HL-60/S4 treated with phorbol 12-myristate 13-acetate at 8.2 ng/mL for 4 days and 3 days (cell line): Measurements from ENCODE around the gene SYT1.
"Not testable (repeated sequence)": the region's sequence is repeated elsewhere in the genome, so short reads cannot be mapped to it uniquely, and the experiment has no call there.

ENCODE experiments used
- in situ Hi-C: fragments of 300-500 bp; cut with MboI; formaldehyde crosslinking; loops from 2 replicates; pipeline ENCODE4 v1.15.0; 2022; ENCODE audit warnings: low sequenced_read_pairs

Gene SYT1

GRCh38 chr12:79424109-79424721, 559.6 kb downstream of the SYT1 start:
- in situ Hi-C loops: no loop called here

- in situ Hi-C loops: no loop called here
Measured at GRCh38 chr12:79426121-79426520, 561.5 kb downstream of the SYT1 start.

- in situ Hi-C loops: not testable (repeated sequence)
Measured at GRCh38 chr12:79426744-79427143, 562.2 kb downstream of the SYT1 start.

- in situ Hi-C loops: no loop called here
Measured at GRCh38 chr12:79433465-79434072, 569.0 kb downstream of the SYT1 start.

GRCh38 chr12:79434561-79434960, 570.0 kb downstream of the SYT1 start:
- in situ Hi-C loops: no loop called here

- in situ Hi-C loops: no loop called here
Measured at GRCh38 chr12:79435742-79436141, 571.2 kb downstream of the SYT1 start.

GRCh38 chr12:79438480-79439174, 574.1 kb downstream of the SYT1 start:
- in situ Hi-C loops: no loop called here

- in situ Hi-C loops: no loop called here
Measured at GRCh38 chr12:79439175-79439825, 574.7 kb downstream of the SYT1 start.

- in situ Hi-C loops: no loop called here
Measured at GRCh38 chr12:79441534-79441933, 577.0 kb downstream of the SYT1 start.

- in situ Hi-C loops: no loop called here
Measured at GRCh38 chr12:79442396-79442795, 577.8 kb downstream of the SYT1 start.

GRCh38 chr12:79444089-79444488, 579.5 kb downstream of the SYT1 start:
- in situ Hi-C loops: no loop called here

- in situ Hi-C loops: no loop called here
Measured at GRCh38 chr12:79448816-79449215, 584.2 kb downstream of the SYT1 start.

GRCh38 chr12:79451365-79451764, 586.8 kb downstream of the SYT1 start:
- in situ Hi-C loops: no loop called here

- in situ Hi-C loops: no loop called here
Measured at GRCh38 chr12:79451978-79452377, 587.4 kb downstream of the SYT1 start.

GRCh38 chr12:79452906-79453305, 588.3 kb downstream of the SYT1 start:
- in situ Hi-C loops: no loop called here

- in situ Hi-C loops: no loop called here
Measured at GRCh38 chr12:79453820-79454219, 589.2 kb downstream of the SYT1 start.

- in situ Hi-C loops: no loop called here
Measured at GRCh38 chr12:79454338-79454843, 589.8 kb downstream of the SYT1 start.

- in situ Hi-C loops: no loop called here
Measured at GRCh38 chr12:79455286-79455685, 590.7 kb downstream of the SYT1 start.

- in situ Hi-C loops: no loop called here
Measured at GRCh38 chr12:79482323-79482722, 617.7 kb downstream of the SYT1 start.

- in situ Hi-C loops: no loop called here
Measured at GRCh38 chr12:79482921-79483320, 618.3 kb downstream of the SYT1 start.

GRCh38 chr12:79486154-79486553, 621.6 kb downstream of the SYT1 start:
- in situ Hi-C loops: no loop called here
